ENCODE results near the gene RORC. TPM values are rescaled to one million over a fixed set of nuclear protein-coding genes. Genes with fewer than 3 reads are reported as not detected.

The RORC gene
- total RNA-seq, 1 donor from 2014 or later: not detected

GRCh38 chr1:151835596-151835995 lies 4.0 kb upstream of the RORC start:
- Mint-ChIP-seq H3K9me3 (no peaks in the 10 kb centered on the region), H3K27me3 (ENCODE audit: low read depth) (peaks cover 43% of the 10 kb centered on the region), H3K36me3 (no peaks in the 10 kb centered on the region), H3K4me3 (no peak overlapping the region), H3K4me1 (peaks cover 29% of the 10 kb centered on the region), H3K27ac (no peak overlapping the region)
- TF ChIP-seq CTCF (IDR thresholded peaks at IDR 0.05; ENCODE audit: unreplicated experiment): no peak
- DNase-seq (ENCODE audit: low spot score in 2 of 2, unreplicated experiment in 2 of 2): no peak

- TF ChIP-seq CTCF (IDR thresholded peaks at IDR 0.05; ENCODE audit: unreplicated experiment): no peak
- Mint-ChIP-seq H3K27ac (no peak overlapping the region), H3K9me3 (no peaks in the 10 kb centered on the region), H3K27me3 (ENCODE audit: low read depth) (peaks cover 29% of the 10 kb centered on the region), H3K36me3 (no peaks in the 10 kb centered on the region), H3K4me3 (no peak overlapping the region), H3K4me1 (peaks cover 22% of the 10 kb centered on the region)
- DNase-seq (ENCODE audit: low spot score in 2 of 2, unreplicated experiment in 2 of 2): no peak
These were observed 2.6 kb upstream of the RORC start for GRCh38 chr1:151834239-151834638.

- Mint-ChIP-seq H3K27me3 (ENCODE audit: low read depth) (peaks cover 23% of the 10 kb centered on the region), H3K27ac (no peak overlapping the region), H3K4me3 (no peak overlapping the region), H3K36me3 (no peaks in the 10 kb centered on the region), H3K9me3 (no peaks in the 10 kb centered on the region), H3K4me1 (peaks cover 24% of the 10 kb centered on the region)
- TF ChIP-seq CTCF (IDR thresholded peaks at IDR 0.05; ENCODE audit: unreplicated experiment): no peak
- no peak for DNase-seq (ENCODE audit: low spot score in 2 of 2, unreplicated experiment in 2 of 2)
These were observed 1.7 kb upstream of the RORC start for GRCh38 chr1:151833172-151833900.

GRCh38 chr1:151832318-151832980 lies 847 bp upstream of the RORC start:
- peaks cover 20% of the 10 kb centered on the region for H3K4me1 Mint-ChIP-seq
- H3K9me3 Mint-ChIP-seq: no peaks in the 10 kb centered on the region
- no peak for DNase-seq (ENCODE audit: low spot score in 2 of 2, unreplicated experiment in 2 of 2)
- no peak for TF ChIP-seq CTCF (IDR thresholded peaks at IDR 0.05; ENCODE audit: unreplicated experiment)
- peaks cover 18% of the 10 kb centered on the region for H3K27me3 Mint-ChIP-seq (ENCODE audit: low read depth)
- no peak overlapping the region for H3K27ac Mint-ChIP-seq
- no peaks in the 10 kb centered on the region for H3K36me3 Mint-ChIP-seq
- H3K4me3 Mint-ChIP-seq: no peak overlapping the region

- no peak for DNase-seq (ENCODE audit: low spot score in 2 of 2, unreplicated experiment in 2 of 2)
- Mint-ChIP-seq H3K27me3 (ENCODE audit: low read depth) (peaks cover 9% of the 10 kb centered on the region), H3K4me3 (no peak overlapping the region), H3K9me3 (no peaks in the 10 kb centered on the region), H3K36me3 (no peaks in the 10 kb centered on the region), H3K27ac (no peak overlapping the region), H3K4me1 (peaks cover 13% of the 10 kb centered on the region)
- no peak for TF ChIP-seq CTCF (IDR thresholded peaks at IDR 0.05; ENCODE audit: unreplicated experiment)
These were observed 378 bp downstream of the RORC start for GRCh38 chr1:151831256-151831591.
